T-cell (primary cell): Measurements from ENCODE around the gene SORL1. TPM values are rescaled to one million over a fixed set of nuclear protein-coding genes. Genes with fewer than 3 reads are reported as not detected.

Experiments
- ATAC-seq, 4 experiments: fragments of 200-7000 bp in 3 of 4; fragments of 150-1000 bp in 1 of 4; cut with Tn5 transposase; replicated peaks in 1 of 4; 1 replicate in 3 of 4; 2 replicates in 1 of 4; pipeline ENCODE4 v1.10.0; 2021; ENCODE audit warnings: moderate library complexity in 3 of 4, mild to moderate bottlenecking in 2 of 4, moderate number of reproducible peaks in 1 of 4
- CTCF ChIA-PET, 2 donors: fragments of 300-600 bp; sonication (Branson Sonifier 250); formaldehyde crosslinking; loops; one replicate each; lab custom pipeline; 2022; ENCODE audit warnings: antibody characterized with exemption in 2 of 2; lab: Charles Lee
- POLR2A ChIA-PET, 2 donors: fragments of 300-600 bp; sonication (Branson Sonifier 250); formaldehyde crosslinking; loops; one replicate each; lab custom pipeline; 2022; ENCODE audit warnings: antibody characterized with exemption in 2 of 2; lab: Charles Lee
- DNase-seq, 35 experiments: peaks; one replicate each; pipeline versions ENCODE4 v3.0.0 to v3.0.0-alpha.2; 2013 to 2023
- H3K27ac ChIP-seq: one replicate; pipeline ENCODE4 v1.5.1; 2013; ENCODE audit warnings: low read length
- H3K27me3 ChIP-seq, 2 experiments: replicated peaks in 1 of 2; 1 replicate in 1 of 2; 2 replicates in 1 of 2; pipeline versions ENCODE4 v1.6.1 to v1.7.0; 2013; ENCODE audit warnings: low read length in 1 of 2, mixed read lengths in 1 of 2; ENCODE audit not compliant: control insufficient read depth in 2 of 2, insufficient read depth in 2 of 2; ENCODE audit errors: extremely low read depth in 1 of 2
- H3K36me3 ChIP-seq, 2 donors: 1 replicate in 1 of 2; 2 replicates in 1 of 2; pipeline versions ENCODE4 v1.6.1 to v1.7.0; 2013; ENCODE audit warnings: low read length in 1 of 2; ENCODE audit not compliant: control insufficient read depth in 2 of 2, insufficient read depth in 1 of 2; ENCODE audit errors: extremely low read depth in 1 of 2
- H3K4me1 ChIP-seq, 2 experiments: 1 replicate in 1 of 2; 2 replicates in 1 of 2; pipeline versions ENCODE4 v1.6.1 to v1.7.0; 2013; ENCODE audit warnings: low read length in 2 of 2, mixed read lengths in 1 of 2; ENCODE audit not compliant: insufficient read depth in 2 of 2, control insufficient read depth in 1 of 2; ENCODE audit errors: extremely low read depth in 1 of 2
- H3K4me3 ChIP-seq, 2 donors: 1 replicate in 1 of 2; 2 replicates in 1 of 2; pipeline versions ENCODE4 v1.5.1 to v1.7.0; 2013; ENCODE audit warnings: mild to moderate bottlenecking in 2 of 2, low read length in 1 of 2, moderate library complexity in 1 of 2; ENCODE audit not compliant: control insufficient read depth in 1 of 2; ENCODE audit errors: extremely low read depth in 1 of 2
- H3K9me3 ChIP-seq: 2 replicates; pipeline ENCODE4 v1.7.0; 2013
- H3K27ac Mint-ChIP-seq, 2 donors: one replicate each; pipeline ENCODE4 v1.8.0; 2020 to 2021; ENCODE audit warnings: mild to moderate bottlenecking in 2 of 2, mixed read lengths in 2 of 2
- H3K27me3 Mint-ChIP-seq, 2 donors: one replicate each; pipeline ENCODE4 v1.8.0; 2021 to 2022; ENCODE audit warnings: mixed read lengths in 2 of 2
- H3K36me3 Mint-ChIP-seq: one replicate; pipeline ENCODE4 v1.8.0; 2021; ENCODE audit warnings: mixed read lengths
- H3K4me1 Mint-ChIP-seq, 3 donors: one replicate each; pipeline ENCODE4 v1.8.0; 2020 to 2022; ENCODE audit warnings: mixed read lengths in 3 of 3, mild to moderate bottlenecking in 1 of 3
- H3K4me3 Mint-ChIP-seq, 3 donors: one replicate each; pipeline ENCODE4 v1.8.0; 2020 to 2022; ENCODE audit warnings: mild to moderate bottlenecking in 3 of 3, mixed read lengths in 3 of 3, moderate library complexity in 3 of 3
- H3K9me3 Mint-ChIP-seq, 3 donors: one replicate each; pipeline ENCODE4 v1.8.0; 2020 to 2022; ENCODE audit warnings: mixed read lengths in 3 of 3
- WGBS: methylation state at CpG from one replicate; pipeline ENCODE4 v1.1.5; 2013; ENCODE audit warnings: missing lambda C conversion rate; ENCODE audit not compliant: insufficient coverage; 5-methylcytosine and 5-hydroxymethylcytosine counted together
- total RNA-seq, 35 experiments: library from RNA in 6 of 35; stranded (reverse) in 6 of 35; fragments of 120-200 nt in 1 of 35; gene quantifications; one replicate each; pipeline versions ENCODE4 v1.2.1 to v1.2.4 and lab custom pipeline; 2013 to 2026

SORL1 gene
- total RNA-seq, 5 donors from 2014 or later (not counting 1 experiment from before 2014, with no cell fraction given) = 361 to 422 (median 392) TPM

DNA sequence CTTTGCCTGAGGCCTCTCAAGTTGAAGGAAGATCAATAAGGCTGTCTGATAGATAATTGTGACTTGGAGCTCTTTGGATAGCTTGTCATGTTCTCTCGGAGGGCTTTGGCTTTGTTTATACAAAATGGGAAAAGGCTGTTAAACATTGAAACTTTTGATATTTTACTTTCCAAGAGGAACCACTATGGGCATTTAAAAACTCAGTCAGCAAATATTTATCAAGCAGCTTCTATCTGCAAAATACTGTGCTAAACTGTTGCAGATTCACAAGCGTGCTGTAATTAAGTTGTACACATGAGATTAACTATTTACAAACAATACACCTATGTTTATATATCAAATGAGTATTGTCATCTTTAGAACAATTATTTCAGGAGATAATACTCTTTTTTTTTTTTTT is 34.5 kb upstream of the SORL1 start:
- no peaks in the 10 kb centered on the region for H3K9me3 Mint-ChIP-seq

DNA sequence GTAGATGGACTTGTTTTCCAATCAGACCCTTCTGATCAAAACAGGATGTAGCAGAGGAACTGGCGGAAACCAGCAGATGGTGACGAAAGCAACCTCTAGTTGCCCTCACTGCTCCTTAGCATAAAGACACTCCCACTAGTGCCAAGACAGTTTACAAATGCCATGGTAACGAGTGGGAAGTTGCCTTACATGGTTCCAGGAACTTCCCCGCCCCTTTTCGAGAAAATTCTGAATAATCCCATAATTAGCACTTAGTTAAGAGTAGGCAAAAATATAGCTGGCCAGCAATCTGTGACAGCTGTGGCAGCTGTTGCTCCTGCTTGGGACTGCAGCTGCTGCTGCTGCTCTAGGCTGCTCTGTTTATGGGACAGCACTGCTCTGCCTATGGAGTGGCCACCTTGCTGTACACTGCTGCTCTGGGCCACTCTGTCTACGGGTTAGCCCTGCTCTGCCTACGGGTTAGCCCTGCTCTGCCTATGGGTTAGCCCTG is 33.4 kb upstream of the SORL1 start:
- Mint-ChIP-seq H3K27me3 (no peaks in the 10 kb centered on the region), H3K4me1 (peaks cover 74 to 84% (median 82%) of the 10 kb centered on the region in 3 donors), H3K4me3 (peak overlapping the region in 2 of 3 donors; percentile 28 to 58), H3K36me3 (no peaks in the 10 kb centered on the region), H3K9me3 (no peaks in the 10 kb centered on the region), H3K27ac (peak overlapping the region; percentile 79 to 82)
- ChIA-PET CTCF (interaction anchor here in 1 of 2 donors (1.3 kb wide), 1 partner anchor 9 kb away, joined by 3 read pairs; no protein-coding TSS in a partner anchor), POLR2A (interaction anchor here in 1 of 2 donors (1.1 kb wide), 1 partner anchor 32 kb away, joined by 4 read pairs; no protein-coding TSS in a partner anchor)
- 81% methylated on average over 4 of the region's 7 CpGs for WGBS
- H3K4me1 ChIP-seq = peaks cover 16 to 56% of the 10 kb centered on the region in 2 experiments
- peak; percentile 53 to 85 (median 77) for ATAC-seq
- no peaks in the 10 kb centered on the region for H3K36me3 ChIP-seq
- H3K9me3 ChIP-seq = no peaks in the 10 kb centered on the region
- no peaks in the 10 kb centered on the region for H3K27me3 ChIP-seq
- DNase-seq = peak in 33 of 35 experiments; percentile 38 to 85 (median 66)
- peak overlapping the region; percentile 71 for H3K27ac ChIP-seq
- H3K4me3 ChIP-seq = peak overlapping the region in 1 of 2 donors; percentile 17

More for the DNA sequence above, 34.5 kb upstream of the SORL1 start:
- WGBS = no CpG with 5 or more reads among the region's 2 CpGs
- H3K9me3 ChIP-seq = no peaks in the 10 kb centered on the region
- H3K4me1 Mint-ChIP-seq = peaks cover 67 to 78% (median 76%) of the 10 kb centered on the region in 3 donors
- no peaks in the 10 kb centered on the region for H3K36me3 Mint-ChIP-seq
- H3K27me3 ChIP-seq = no peaks in the 10 kb centered on the region
- H3K4me3 Mint-ChIP-seq = peak overlapping the region in 2 of 3 donors; percentile 24 to 56
- H3K27ac Mint-ChIP-seq = peak overlapping the region; percentile 88 to 90
- no peaks in the 10 kb centered on the region for H3K36me3 ChIP-seq
- DNase-seq (no peak), ATAC-seq (no peak)
- H3K4me3 ChIP-seq = no peak overlapping the region
- no peaks in the 10 kb centered on the region for H3K27me3 Mint-ChIP-seq
- ChIA-PET POLR2A (interaction anchor here (0.5 to 0.8 kb wide), 5 partner anchors 16 to 124 kb away, joined by 3 to 11 read pairs (median 7); no protein-coding TSS in a partner anchor), CTCF (interaction anchor here in 1 of 2 donors (0.6 kb wide), 1 partner anchor 173 kb away, joined by 3 read pairs; no protein-coding TSS in a partner anchor)
- peaks cover 16 to 51% of the 10 kb centered on the region in 2 experiments for H3K4me1 ChIP-seq
- H3K27ac ChIP-seq = peak overlapping the region; percentile 71

- Histone ChIP-seq H3K36me3 (no peaks in the 10 kb centered on the region), H3K9me3 (no peaks in the 10 kb centered on the region), H3K4me1 (peaks cover 16 to 56% of the 10 kb centered on the region in 2 experiments), H3K27ac (peak overlapping the region; percentile 41), H3K4me3 (no peak overlapping the region), H3K27me3 (no peaks in the 10 kb centered on the region)
- peaks cover 5% of the 10 kb centered on the region for H3K36me3 Mint-ChIP-seq
- ChIA-PET CTCF (interaction anchor here in 1 of 2 donors (1.3 kb wide), 1 partner anchor 8 kb away, joined by 3 read pairs; no protein-coding TSS in a partner anchor), POLR2A (interaction anchor here in 1 of 2 donors (0.9 to 1.0 kb wide), 2 partner anchors 30 to 32 kb away, joined by 3 read pairs; partner anchors contain the start of genes SORL1 and SORL1-AS1)
- H3K9me3 Mint-ChIP-seq = no peaks in the 10 kb centered on the region
- ATAC-seq (no peak), DNase-seq (no peak)
- H3K4me1 Mint-ChIP-seq = peaks cover 83 to 92% (median 90%) of the 10 kb centered on the region in 3 donors
- H3K4me3 Mint-ChIP-seq = peak overlapping the region in 1 of 3 donors; percentile 58
- H3K27ac Mint-ChIP-seq = peak overlapping the region; percentile 64 to 73
- H3K27me3 Mint-ChIP-seq = no peaks in the 10 kb centered on the region
- WGBS = no CpG with 5 or more reads among the region's 4 CpGs
These were observed 32.3 kb upstream of the SORL1 start for GRCh38 chr11:121419836-121420235.

DNA sequence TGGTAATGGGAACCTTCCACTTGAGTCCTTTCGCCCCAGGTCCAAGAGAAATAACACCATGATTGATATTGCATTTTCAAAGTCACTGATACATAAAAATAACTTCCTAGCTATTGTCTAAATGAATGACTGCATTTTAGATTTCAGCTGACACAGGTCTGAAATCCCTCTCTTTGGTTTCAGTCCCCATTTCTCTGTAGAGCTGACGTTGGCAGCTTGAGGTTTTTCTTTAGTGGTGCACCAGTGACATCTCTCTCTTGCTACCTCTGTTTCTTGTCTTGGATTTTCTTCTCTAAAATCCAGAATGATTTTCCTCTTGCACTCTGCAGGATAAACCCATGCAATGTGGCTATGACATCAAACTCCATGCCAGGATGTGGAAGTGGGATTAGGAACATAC is 31.7 kb upstream of the SORL1 start:
- Mint-ChIP-seq H3K4me1 (peaks cover 82 to 91% (median 91%) of the 10 kb centered on the region in 3 donors), H3K9me3 (no peaks in the 10 kb centered on the region), H3K27ac (peak overlapping the region; percentile 59 to 73), H3K4me3 (peak overlapping the region in 1 of 3 donors; percentile 55), H3K36me3 (peaks cover 9% of the 10 kb centered on the region), H3K27me3 (no peaks in the 10 kb centered on the region)
- Histone ChIP-seq H3K4me1 (peaks cover 16 to 54% of the 10 kb centered on the region in 2 experiments), H3K27me3 (no peaks in the 10 kb centered on the region), H3K9me3 (no peaks in the 10 kb centered on the region), H3K4me3 (no peak overlapping the region), H3K36me3 (no peaks in the 10 kb centered on the region), H3K27ac (no peak overlapping the region)
- DNase-seq (peak in 1 of 35 experiments; percentile 9), ATAC-seq (no peak)
- POLR2A ChIA-PET = interaction anchor here (0.6 to 1.0 kb wide), 3 partner anchors 30 to 32 kb away, joined by 3 read pairs; partner anchors contain the start of genes SORL1-AS1 (in 2 of the 2) and SORL1 (in 1 of the 2)
- 67% methylated on average over 2 of the region's 2 CpGs for WGBS
- CTCF ChIA-PET = no interaction called here

DNA sequence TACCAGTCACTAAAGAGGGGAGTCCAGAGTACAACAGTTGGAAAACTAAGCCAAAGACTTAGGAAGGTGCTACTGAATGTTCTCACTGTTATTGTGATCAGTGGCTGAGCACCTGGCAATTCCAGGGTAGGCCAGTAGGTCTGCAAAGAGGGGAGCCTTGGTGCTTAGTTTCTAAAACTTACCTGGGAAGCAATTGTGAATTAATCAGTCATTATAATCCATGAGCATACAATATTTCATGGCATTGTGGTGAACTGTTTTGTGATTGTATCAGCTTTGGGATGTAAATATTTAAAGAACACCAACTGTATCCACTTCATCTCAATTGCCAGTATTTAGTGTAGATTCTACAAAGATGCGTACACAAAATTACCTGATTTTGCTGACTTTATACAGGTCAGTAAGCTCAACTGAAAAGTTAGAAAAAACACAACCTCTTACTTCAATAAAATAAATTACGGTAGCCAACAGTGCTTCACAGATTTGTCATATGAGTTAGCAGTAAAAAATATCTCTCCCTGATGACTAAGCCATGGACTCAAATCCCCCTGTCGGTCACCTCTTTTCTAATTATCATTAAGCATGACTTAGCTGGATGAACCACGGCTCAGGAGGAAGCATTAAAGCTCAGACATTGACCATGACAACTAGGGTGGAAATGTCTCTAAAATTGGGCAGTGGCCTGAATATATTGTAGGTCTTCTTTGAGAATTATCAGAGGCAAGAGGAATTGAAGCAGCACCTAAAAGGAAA is 30.8 kb upstream of the SORL1 start:
- no peak for DNase-seq
- no CpG with 5 or more reads among the region's 4 CpGs for WGBS
- no peaks in the 10 kb centered on the region for H3K27me3 Mint-ChIP-seq
- CTCF ChIA-PET = no interaction called here
- peaks cover 81 to 92% (median 90%) of the 10 kb centered on the region in 3 donors for H3K4me1 Mint-ChIP-seq
- POLR2A ChIA-PET = interaction anchor here in 1 of 2 donors (0.6 kb wide), 1 partner anchor 31 kb away, joined by 3 read pairs; the partner anchor contains the start of gene SORL1-AS1
- ATAC-seq = no peak
- peaks cover 16 to 47% of the 10 kb centered on the region in 2 experiments for H3K4me1 ChIP-seq
- peaks cover 11% of the 10 kb centered on the region for H3K36me3 Mint-ChIP-seq
- H3K4me3 ChIP-seq = no peak overlapping the region
- no peaks in the 10 kb centered on the region for H3K36me3 ChIP-seq
- peak overlapping the region in 1 of 2 donors; percentile 73 for H3K27ac Mint-ChIP-seq
- H3K27me3 ChIP-seq = no peaks in the 10 kb centered on the region
- H3K4me3 Mint-ChIP-seq = peak overlapping the region in 1 of 3 donors; percentile 55
- H3K9me3 ChIP-seq = no peaks in the 10 kb centered on the region
- no peaks in the 10 kb centered on the region for H3K9me3 Mint-ChIP-seq
- no peak overlapping the region for H3K27ac ChIP-seq

GRCh38 chr11:121422675-121423074 is 29.4 kb upstream of the SORL1 start:
- Histone ChIP-seq H3K27ac (no peak overlapping the region), H3K4me1 (peaks cover 17 to 39% of the 10 kb centered on the region in 2 experiments), H3K9me3 (no peaks in the 10 kb centered on the region), H3K27me3 (no peaks in the 10 kb centered on the region), H3K36me3 (no peaks in the 10 kb centered on the region), H3K4me3 (no peak overlapping the region)
- ChIA-PET CTCF (no interaction called here), POLR2A (no interaction called here)
- peak overlapping the region; percentile 1 to 56 for H3K27ac Mint-ChIP-seq
- H3K36me3 Mint-ChIP-seq = peaks cover 11% of the 10 kb centered on the region
- H3K4me1 Mint-ChIP-seq = peaks cover 78 to 88% (median 88%) of the 10 kb centered on the region in 3 donors
- peak overlapping the region in 1 of 3 donors; percentile 4 for H3K4me3 Mint-ChIP-seq
- WGBS = 0% methylated on average over 2 of the region's 4 CpGs
- H3K9me3 Mint-ChIP-seq = no peaks in the 10 kb centered on the region
- no peaks in the 10 kb centered on the region for H3K27me3 Mint-ChIP-seq
- DNase-seq = peak in 6 of 35 experiments; percentile 8 to 14 (median 9)
- ATAC-seq = peak in 2 of 4 experiments; percentile 24 to 42
